MG63 (cell line): ENCODE data around the gene NRIP3. TPM values are rescaled to one million over a fixed set of nuclear protein-coding genes. Genes with fewer than 3 reads are reported as not detected.

Experiments
- DNase-seq: peaks from one replicate; pipeline ENCODE4 v3.0.0-alpha.2; 2020
- H3K27me3 ChIP-seq: fragments of 250-450 bp; sonication (Bioruptor Pico); 2 replicates; pipeline ENCODE4 v1.5.1; 2020; ENCODE audit warnings: mild to moderate bottlenecking, moderate library complexity
- H3K36me3 ChIP-seq: fragments of 250-450 bp; sonication (Bioruptor Pico); 2 replicates; pipeline ENCODE4 v1.5.1; 2020; ENCODE audit warnings: mild to moderate bottlenecking, moderate library complexity
- H3K4me3 ChIP-seq: fragments of 250-450 bp; sonication (Bioruptor Pico); 2 replicates; pipeline ENCODE4 v1.5.1; 2020; ENCODE audit warnings: mild to moderate bottlenecking, moderate library complexity
- H3K9me3 ChIP-seq: fragments of 250-450 bp; sonication (Bioruptor Pico); 2 replicates; pipeline ENCODE4 v1.5.1; 2020; ENCODE audit warnings: mild to moderate bottlenecking, moderate library complexity
- total RNA-seq: library from RNA; depleted of rRNA; stranded (reverse); fragments of >200 nt; shearing (Covaris generic); gene quantifications from 2 replicates; pipeline ENCODE4 v1.2.3, GENCODE V29; 2014; ENCODE audit warnings: low replicate concordance; rRNA removed

The NRIP3 gene
- 11.1 and 12.7 TPM in 2 replicates for total RNA-seq

DNA sequence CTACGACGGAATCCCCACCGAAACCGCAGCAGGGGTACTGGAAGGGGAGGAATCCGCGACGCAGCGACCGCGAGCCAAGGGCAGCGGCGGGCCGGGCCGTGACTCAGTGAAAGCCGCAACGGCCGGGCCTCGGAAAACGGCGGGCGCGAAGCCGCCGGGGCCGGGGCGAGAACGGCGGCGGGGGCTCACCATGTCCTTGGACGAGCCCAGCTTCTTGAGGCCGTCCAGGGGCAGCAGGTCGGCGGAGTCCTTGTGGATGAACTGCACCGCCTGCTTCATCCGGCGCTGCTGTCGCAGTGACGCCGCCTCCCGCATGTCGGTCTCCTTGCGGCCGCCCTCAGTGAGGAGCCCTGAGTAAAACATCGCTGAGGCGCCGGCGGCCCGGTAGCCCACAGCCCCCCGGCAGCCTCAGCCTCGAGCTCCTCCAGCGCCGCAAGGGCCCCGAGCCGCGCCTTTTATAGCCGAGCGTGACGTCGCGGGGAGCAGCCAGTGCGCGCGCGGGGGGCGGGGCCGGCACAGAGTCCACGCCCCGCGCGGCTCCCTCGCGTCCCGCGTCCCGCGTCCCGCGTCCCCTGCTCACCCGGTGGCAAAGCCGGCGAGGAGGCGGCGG lies at the start of gene NRIP3:
TSS of gene NRIP3 (minus strand) at position 429 of the 610 bp plus-strand sequence. CDS start at position 363, 66 bp downstream.
- Histone ChIP-seq H3K9me3 (no peaks in the 10 kb centered on the region), H3K4me3 (peak within 1 kb of the TSS; percentile 51), H3K36me3 (no peaks in the 10 kb centered on the region), H3K27me3 (peaks cover 3% of the 10 kb centered on the region; the same call in 1 of the 2 replicates)
- peak; percentile 70 for DNase-seq

DNA sequence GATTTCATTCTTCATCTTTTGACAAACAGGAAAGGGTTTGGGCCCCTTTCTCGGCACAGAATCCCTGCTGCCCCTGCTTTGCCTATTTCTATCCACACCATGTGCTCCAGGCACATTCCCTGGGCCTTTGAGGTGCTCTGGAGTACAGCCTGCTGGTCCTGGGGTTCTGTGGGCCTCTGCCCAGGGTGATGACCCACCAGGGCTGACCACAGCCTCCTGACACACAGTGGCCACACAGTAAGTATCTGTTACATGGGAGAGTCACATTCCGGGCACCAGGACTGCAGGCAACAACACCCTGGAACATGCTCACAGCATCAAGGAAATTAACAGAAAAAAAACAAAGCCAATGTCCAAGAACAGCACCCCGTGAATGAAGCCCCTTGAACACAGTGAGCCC lies 48.5 kb upstream of the NRIP3 start:
- Histone ChIP-seq H3K9me3 (no peaks in the 10 kb centered on the region), H3K36me3 (no peaks in the 10 kb centered on the region), H3K4me3 (no peak overlapping the region), H3K27me3 (no peaks in the 10 kb centered on the region)
- DNase-seq, result no peak

DNA sequence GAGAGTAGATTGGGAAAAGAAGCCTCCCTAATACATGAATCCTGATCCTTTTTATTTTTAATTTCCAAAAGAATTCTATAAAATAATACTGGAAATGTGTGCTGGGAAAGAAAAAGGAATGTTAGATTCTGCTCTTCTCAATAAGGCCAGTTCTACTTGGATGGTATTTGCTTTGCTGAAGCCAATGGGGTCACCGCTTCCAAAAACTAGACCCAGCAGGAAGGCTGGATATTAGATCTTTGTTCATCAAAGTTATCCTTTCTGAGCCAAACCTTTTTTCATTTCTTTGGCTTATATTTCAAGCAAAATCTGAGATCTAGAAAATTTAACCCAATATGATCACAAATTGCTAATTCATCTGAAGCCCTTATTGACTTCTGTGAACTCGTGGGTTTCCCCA lies 46.2 kb upstream of the NRIP3 start:
- H3K9me3 ChIP-seq, result no peaks in the 10 kb centered on the region
- no peak overlapping the region for H3K4me3 ChIP-seq
- no peaks in the 10 kb centered on the region for H3K27me3 ChIP-seq
- no peak for DNase-seq
- H3K36me3 ChIP-seq, result no peaks in the 10 kb centered on the region

DNA sequence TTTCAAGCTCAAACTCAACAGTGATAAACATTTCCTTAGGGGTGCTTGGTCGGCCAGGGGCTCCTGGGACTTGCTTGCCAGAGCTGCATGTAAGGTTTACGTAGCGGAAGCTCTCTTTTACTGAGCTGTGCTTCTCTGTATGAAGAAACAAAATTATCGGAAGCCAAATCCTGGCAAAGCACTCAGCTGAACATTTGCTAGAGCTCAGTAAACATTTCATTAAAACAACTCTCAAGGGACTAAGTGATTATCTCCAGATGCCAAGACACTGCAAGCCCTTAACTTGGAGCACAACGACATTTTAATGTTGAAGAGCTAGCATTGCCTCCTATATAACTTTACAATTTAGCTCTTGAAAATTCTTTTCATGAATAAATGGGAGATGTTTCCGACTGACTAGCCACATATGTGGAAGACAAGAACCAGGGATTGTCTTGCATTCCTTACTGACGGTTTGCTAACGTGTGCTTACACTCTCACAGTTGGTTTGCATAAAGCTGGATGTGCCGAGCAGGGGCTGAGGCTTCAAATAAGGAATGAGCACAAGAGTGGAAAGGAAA lies 44.2 kb upstream of the NRIP3 start:
- Histone ChIP-seq H3K4me3 (no peak overlapping the region), H3K9me3 (no peaks in the 10 kb centered on the region), H3K27me3 (no peaks in the 10 kb centered on the region), H3K36me3 (no peaks in the 10 kb centered on the region)
- DNase-seq, result no peak

DNA sequence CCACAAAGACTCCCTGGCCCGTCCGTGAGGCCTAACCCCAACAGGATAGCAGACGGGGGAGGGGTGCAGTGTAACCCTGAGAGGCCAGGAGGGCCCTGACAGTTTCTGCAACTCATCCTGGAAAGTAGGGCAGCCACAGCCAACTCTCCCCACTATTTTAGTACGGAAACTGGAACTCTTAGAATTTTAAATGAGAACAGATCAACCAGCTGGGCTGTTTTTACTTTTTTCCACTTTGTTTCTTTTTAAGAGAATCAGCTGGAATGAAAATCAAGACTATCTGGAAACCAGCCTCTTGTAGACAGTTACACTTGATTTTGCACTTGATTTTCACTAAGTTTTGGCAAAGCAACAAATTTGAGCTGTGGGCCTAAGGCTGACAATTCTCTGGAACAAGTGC lies 42.7 kb upstream of the NRIP3 start:
- DNase-seq, result no peak
- H3K4me3 ChIP-seq, result no peak overlapping the region
- no peaks in the 10 kb centered on the region for H3K9me3 ChIP-seq
- H3K36me3 ChIP-seq, result no peaks in the 10 kb centered on the region
- no peaks in the 10 kb centered on the region for H3K27me3 ChIP-seq

DNA sequence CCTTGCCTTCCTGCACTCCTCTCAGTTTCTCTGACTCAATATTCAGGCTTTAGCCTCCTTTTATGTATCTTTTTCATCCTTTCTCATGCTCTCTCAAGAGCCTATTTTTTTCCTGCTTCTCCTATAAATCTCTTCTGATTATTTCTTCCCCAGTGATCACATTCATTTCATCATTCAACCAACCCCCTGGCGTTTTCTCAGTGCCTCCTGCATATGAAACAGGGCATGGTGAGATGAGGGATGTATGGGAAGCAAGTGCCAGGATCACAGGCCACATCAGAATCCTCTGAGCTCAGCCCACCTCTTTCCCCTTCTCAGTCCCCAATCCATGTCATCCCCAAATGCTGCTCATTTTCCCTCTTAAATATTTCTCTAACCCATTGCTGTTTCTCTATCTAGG lies 38.7 kb upstream of the NRIP3 start:
- DNase-seq, result no peak
- Histone ChIP-seq H3K27me3 (no peaks in the 10 kb centered on the region), H3K36me3 (no peaks in the 10 kb centered on the region), H3K9me3 (no peaks in the 10 kb centered on the region), H3K4me3 (no peak overlapping the region)

DNA sequence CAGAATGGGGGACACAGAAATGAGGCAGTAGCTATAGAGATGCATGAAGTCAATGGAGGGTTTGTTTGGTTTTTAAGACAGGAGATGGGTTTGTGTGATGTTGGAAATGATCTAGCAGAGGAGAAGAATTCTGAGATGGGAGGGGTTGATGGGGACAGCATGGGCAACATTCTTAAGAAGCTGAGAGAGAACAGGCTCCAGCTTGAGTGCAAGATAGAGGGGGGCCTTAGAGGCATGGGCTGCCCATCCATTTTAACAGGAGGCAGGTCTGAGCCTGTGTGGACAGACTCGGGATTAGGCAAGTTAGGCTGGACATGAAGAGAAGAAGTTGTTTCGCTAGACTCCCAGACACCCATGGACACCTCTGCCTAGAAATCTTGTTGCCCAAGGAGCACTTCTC lies 37.9 kb upstream of the NRIP3 start:
- H3K4me3 ChIP-seq, result no peak overlapping the region
- H3K9me3 ChIP-seq, result no peaks in the 10 kb centered on the region
- H3K27me3 ChIP-seq, result no peaks in the 10 kb centered on the region
- no peaks in the 10 kb centered on the region for H3K36me3 ChIP-seq
- no peak for DNase-seq

DNA sequence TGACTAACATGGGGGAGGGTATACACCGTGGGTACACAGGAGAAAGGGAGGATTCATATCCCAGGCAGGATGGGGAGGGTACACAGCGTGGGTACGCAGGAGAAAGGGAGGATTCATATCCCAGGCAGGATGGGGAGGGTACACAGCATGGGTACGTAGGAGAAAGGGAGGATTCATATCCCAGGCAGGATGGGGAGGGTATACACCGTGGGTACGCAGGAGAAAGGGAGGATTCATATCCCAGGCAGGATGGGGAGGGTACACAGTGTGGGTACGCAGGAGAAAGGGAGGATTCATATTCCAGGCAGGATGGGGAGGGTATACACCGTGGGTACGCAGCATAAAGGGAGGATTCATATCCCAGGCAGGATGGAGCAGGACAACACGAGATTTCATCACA lies 36.6 kb upstream of the NRIP3 start:
- no peak for DNase-seq
- no peak overlapping the region for H3K4me3 ChIP-seq
- H3K9me3 ChIP-seq, result no peaks in the 10 kb centered on the region
- H3K36me3 ChIP-seq, result no peaks in the 10 kb centered on the region
- H3K27me3 ChIP-seq, result no peaks in the 10 kb centered on the region

DNA sequence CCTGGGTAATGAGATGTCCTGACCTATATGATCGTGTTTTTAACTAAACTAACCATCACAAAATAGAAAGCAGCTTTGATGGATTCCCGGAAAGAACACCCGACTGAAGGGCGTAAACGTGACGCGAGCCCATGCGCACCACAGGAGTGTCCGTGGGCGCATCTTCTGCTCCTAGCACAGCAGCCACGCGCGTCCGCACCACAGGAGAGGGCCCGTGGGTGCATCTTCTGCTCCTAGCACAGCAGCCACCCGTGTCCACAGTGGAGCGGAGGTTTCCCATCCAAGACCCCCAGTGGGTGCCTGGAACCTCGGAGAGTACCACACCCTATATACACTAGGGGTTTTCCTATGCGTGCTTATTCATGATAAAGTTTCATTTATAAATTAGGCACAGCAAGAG lies 36.1 kb upstream of the NRIP3 start:
- no peaks in the 10 kb centered on the region for H3K9me3 ChIP-seq
- no peak overlapping the region for H3K4me3 ChIP-seq
- no peaks in the 10 kb centered on the region for H3K27me3 ChIP-seq
- no peak for DNase-seq
- H3K36me3 ChIP-seq, result no peaks in the 10 kb centered on the region

DNA sequence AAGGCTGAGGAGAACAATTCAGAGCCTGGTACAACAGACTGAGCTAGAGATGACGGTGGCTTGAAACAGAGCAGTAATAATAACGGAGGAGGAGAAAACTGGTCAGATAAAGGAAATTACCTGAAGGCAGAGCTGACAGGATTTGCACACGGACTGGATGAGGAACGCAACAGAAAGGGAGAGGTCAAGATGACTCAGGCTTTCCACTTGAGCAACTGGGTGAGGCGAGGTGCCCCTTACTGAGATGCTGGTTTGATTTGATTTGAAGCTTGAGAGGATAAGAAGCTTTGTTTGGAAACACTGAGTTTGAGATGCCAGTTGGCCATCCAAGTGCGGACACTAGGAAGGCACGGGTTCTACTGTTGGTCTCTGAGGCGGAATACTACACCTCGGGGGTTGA lies 35.4 kb upstream of the NRIP3 start:
- Histone ChIP-seq H3K27me3 (no peaks in the 10 kb centered on the region), H3K36me3 (no peaks in the 10 kb centered on the region), H3K9me3 (no peaks in the 10 kb centered on the region), H3K4me3 (no peak overlapping the region)
- no peak for DNase-seq

DNA sequence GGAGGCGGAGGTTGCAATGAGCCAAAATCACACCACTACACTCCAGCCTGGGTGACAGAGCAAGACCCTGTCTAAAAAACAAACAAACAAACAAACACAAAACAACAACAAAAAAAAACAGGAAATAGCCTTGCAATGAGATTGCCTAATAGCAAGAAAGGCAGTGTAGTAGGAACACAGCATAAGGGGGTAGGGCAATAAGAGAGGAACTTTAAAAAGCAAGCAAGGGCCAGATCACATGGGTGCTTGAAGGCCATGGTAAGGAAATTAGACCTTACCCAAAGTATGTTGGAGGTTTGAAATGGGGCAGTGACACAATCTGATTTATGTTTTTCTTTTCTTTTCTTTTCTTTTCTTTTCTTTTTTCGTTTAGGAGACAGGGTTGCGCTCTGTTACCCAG lies 34.7 kb upstream of the NRIP3 start:
- no peak for DNase-seq
- H3K4me3 ChIP-seq, result no peak overlapping the region
- H3K27me3 ChIP-seq, result no peaks in the 10 kb centered on the region
- no peaks in the 10 kb centered on the region for H3K36me3 ChIP-seq
- no peaks in the 10 kb centered on the region for H3K9me3 ChIP-seq

DNA sequence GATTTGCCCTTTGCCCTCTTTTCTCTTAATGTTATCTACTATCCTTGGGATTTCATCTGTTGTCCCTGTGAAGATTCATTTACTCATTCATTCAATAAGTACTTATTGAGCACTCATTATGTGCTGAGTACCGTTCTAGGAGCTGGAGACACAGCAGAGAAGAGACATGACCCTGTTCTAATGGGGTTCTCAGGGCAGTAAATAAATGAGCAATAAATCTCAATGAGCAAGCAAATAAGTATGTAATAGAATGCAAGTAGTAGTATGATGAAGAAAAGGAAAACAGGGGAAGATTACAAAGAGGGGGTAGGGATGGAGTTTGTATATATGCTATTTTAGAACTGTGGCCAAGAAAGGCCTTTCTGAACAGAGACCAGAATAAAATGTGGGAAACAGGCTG lies 34.2 kb upstream of the NRIP3 start:
- Histone ChIP-seq H3K27me3 (no peaks in the 10 kb centered on the region), H3K36me3 (no peaks in the 10 kb centered on the region), H3K4me3 (no peak overlapping the region), H3K9me3 (no peaks in the 10 kb centered on the region)
- no peak for DNase-seq

DNA sequence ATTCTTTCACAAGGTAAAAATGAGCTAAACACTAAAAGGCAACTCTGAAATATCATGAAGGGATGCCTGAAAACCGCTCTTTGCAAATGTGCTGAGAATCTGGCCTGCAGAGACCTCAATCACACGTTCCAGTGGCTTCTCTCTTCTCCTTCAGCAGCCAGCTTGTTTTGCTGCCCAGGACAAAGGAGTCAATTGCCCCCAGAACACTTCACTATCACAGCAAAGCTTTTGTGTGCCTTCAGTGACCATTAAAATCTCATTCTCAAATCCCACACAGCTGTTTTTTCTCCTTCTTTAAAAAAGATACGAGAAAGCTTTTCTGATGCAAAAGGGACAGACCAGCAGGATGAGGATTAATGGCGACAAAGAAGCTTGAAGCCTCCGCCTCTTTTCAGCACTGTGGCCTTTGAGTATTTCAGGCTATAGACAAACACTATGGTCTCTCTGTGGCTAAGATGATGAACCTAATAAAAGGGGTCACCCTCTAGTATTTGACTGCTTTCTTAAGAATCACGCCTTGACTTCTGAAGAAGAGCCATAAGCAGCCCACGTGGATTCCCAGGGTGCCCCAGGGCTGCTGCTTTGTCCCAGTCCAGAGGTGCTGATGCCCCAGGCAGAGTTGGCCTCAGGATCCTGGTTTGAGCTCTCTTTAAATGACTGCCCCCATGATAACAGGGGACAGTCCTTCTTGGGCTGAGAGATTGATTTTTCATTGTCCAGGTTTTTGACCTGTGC lies 33.4 kb upstream of the NRIP3 start:
- no peak overlapping the region for H3K4me3 ChIP-seq
- H3K9me3 ChIP-seq, result no peaks in the 10 kb centered on the region
- DNase-seq, result no peak
- no peaks in the 10 kb centered on the region for H3K36me3 ChIP-seq
- no peaks in the 10 kb centered on the region for H3K27me3 ChIP-seq

DNA sequence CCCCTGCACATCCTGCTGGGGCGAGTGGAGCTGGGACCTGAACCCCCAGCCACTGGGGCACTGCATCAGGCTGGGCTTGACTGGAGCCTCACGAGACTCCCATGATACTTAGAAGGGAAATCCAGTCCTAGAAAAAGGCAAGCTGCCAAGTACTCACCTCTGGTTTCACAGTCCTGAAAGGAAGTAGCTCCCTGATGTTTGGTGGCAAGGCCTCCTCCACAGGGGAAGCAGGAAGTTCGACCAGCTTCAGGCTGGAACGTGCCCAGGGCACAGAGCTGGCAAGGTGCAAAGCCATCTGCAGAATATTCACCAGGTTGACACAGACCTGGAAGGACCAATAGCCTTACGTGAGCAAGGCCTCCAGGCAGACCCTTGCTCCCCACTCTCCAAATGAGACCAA lies 26.8 kb upstream of the NRIP3 start:
- Histone ChIP-seq H3K9me3 (no peaks in the 10 kb centered on the region), H3K4me3 (no peak overlapping the region), H3K36me3 (no peaks in the 10 kb centered on the region), H3K27me3 (no peaks in the 10 kb centered on the region)
- no peak for DNase-seq

DNA sequence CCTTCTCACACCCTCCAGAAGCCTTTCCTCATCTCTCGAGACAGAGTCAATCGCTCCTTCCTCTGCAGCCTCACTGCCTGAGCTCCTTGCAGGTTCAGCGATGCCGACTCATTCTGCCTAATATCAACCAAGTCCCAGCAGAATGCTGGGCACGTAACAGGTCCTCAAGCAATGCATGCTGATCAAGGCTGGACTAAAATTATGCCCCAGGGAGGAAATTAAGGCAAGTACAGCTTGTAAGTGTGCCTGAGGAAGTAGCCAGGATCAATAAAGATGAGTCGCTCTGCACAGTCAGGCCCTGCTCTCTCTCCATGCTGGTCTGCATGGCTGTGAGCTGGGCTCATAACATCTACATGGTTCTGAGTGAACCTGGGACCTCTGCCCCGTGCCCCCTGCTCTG lies 25.6 kb upstream of the NRIP3 start:
- H3K4me3 ChIP-seq, result no peak overlapping the region
- DNase-seq, result no peak
- no peaks in the 10 kb centered on the region for H3K27me3 ChIP-seq
- H3K36me3 ChIP-seq, result no peaks in the 10 kb centered on the region
- H3K9me3 ChIP-seq, result no peaks in the 10 kb centered on the region

DNA sequence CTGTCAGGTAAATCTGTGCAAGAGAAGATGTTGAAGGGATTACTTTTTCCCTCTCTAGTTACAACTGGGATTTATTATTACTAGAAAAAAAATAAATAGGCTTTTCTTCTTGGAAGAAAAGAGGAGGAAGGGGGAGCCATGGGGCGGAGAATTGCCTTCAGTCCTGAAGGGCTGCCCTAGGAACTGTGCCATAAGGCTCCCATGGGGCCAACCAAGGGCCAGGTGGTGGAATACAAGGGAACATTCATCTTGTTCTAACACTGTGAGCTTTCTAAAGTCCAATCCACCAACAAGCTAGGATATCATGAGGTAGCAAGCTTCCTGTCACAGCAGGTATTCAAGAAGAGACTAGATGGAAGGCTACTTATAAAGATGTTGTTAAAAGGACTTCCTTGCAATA lies 24.8 kb upstream of the NRIP3 start:
- Histone ChIP-seq H3K9me3 (no peaks in the 10 kb centered on the region), H3K4me3 (no peak overlapping the region), H3K27me3 (no peaks in the 10 kb centered on the region), H3K36me3 (no peaks in the 10 kb centered on the region)
- DNase-seq, result no peak

DNA sequence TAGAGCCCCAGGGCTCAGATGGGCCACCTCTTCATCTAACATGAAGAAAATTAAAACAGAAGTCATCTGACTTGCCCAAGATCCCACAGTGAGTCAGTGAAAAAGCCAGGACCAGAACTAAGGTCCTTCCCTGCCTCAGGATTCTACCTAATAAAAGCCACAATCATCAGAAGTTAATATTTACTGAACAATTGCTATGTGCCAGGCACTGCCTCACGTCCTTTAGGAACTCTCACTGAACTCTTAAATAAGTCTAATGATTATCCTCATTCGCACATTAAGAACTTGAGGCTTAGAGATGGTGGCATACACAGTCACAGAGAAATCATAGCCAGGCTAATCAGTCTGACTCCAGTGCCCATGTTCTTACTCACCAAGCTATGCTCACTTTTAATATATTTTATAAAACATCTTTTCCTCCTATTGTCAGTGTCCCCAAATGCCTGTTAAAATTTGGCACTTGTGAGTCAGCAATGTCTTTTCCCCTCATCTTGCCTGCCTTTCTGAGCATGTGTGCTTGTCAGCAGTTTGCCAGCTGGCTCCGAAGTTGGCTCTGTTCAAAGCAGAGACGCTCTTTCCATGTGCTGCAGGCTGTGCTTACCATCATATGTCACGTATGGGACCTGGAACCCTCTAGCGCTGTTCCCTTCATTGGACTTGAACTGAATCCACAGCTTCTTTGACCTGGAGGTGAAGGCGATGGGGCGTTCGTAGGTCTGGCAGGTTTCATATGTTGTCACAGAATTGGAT lies 21.5 kb upstream of the NRIP3 start:
- Histone ChIP-seq H3K27me3 (no peaks in the 10 kb centered on the region), H3K36me3 (no peaks in the 10 kb centered on the region), H3K4me3 (no peak overlapping the region), H3K9me3 (no peaks in the 10 kb centered on the region)
- no peak for DNase-seq
